Mesodermal cell (in vitro differentiated cells): ENCODE data around the gene TMC4.
"Not testable (repeated sequence)": the region's sequence is repeated elsewhere in the genome, so short reads cannot be mapped to it uniquely, and the experiment has no call there.

Experiments used
- H3K27ac ChIP-seq: 2 replicates; pipeline ENCODE4 v1.7.0; 2013; ENCODE audit warnings: mild to moderate bottlenecking, low read depth, low read length, moderate library complexity; ENCODE audit not compliant: severe bottlenecking
- H3K36me3 ChIP-seq: 2 replicates; pipeline ENCODE4 v1.7.1; 2013; ENCODE audit warnings: mild to moderate bottlenecking, low read length, moderate library complexity; ENCODE audit not compliant: control insufficient read depth, insufficient read depth
- H3K4me1 ChIP-seq: one replicate; pipeline ENCODE4 v1.7.1; 2013; ENCODE audit warnings: mild to moderate bottlenecking, low read length; ENCODE audit not compliant: insufficient read depth, control insufficient read depth, poor library complexity, severe bottlenecking
- H3K4me3 ChIP-seq: 2 replicates; pipeline ENCODE4 v1.7.0; 2013; ENCODE audit warnings: low read length, control low read depth, mild to moderate bottlenecking; ENCODE audit not compliant: insufficient read depth, poor library complexity, severe bottlenecking; ENCODE audit errors: extremely low read depth
- H3K9me3 ChIP-seq: 2 replicates; pipeline ENCODE4 v1.7.1; 2013; ENCODE audit warnings: mild to moderate bottlenecking, low read length, moderate library complexity; ENCODE audit not compliant: control insufficient read depth
- WGBS, 2 experiments: methylation state at CpG; one replicate each; pipeline ENCODE4 v1.1.5; 2013; ENCODE audit warnings: missing lambda C conversion rate in 2 of 2; ENCODE audit not compliant: insufficient coverage in 2 of 2; 5-methylcytosine and 5-hydroxymethylcytosine counted together

TMC4 gene

GRCh38 chr19:54209811-54210494, 37.0 kb upstream of the TMC4 start:
- Histone ChIP-seq H3K9me3 (no peaks in the 10 kb centered on the region), H3K4me1 (peaks cover 11% of the 10 kb centered on the region), H3K27ac (peak overlapping the region; percentile 49), H3K36me3 (peaks cover 44% of the 10 kb centered on the region), H3K4me3 (no peak overlapping the region)
- 90 to 92% methylated on average over 10 of the region's 10 CpGs for WGBS, 2 experiments

GRCh38 chr19:54209058-54209810, 36.3 kb upstream of the TMC4 start:
- 72% methylated on average over 16 to 20 of the region's 24 CpGs for WGBS, 2 experiments
- Histone ChIP-seq H3K36me3 (peaks cover 51% of the 10 kb centered on the region), H3K27ac (peak overlapping the region; percentile 49), H3K4me1 (peaks cover 11% of the 10 kb centered on the region), H3K9me3 (no peaks in the 10 kb centered on the region), H3K4me3 (no peak overlapping the region)

- WGBS, 2 experiments, result 81 to 82% methylated on average over 8 of the region's 8 CpGs
- Histone ChIP-seq H3K9me3 (no peaks in the 10 kb centered on the region), H3K4me3 (no peak overlapping the region), H3K36me3 (peaks cover 56% of the 10 kb centered on the region), H3K27ac (peak overlapping the region; percentile 49), H3K4me1 (peaks cover 12% of the 10 kb centered on the region)
Measured at GRCh38 chr19:54208784-54209057, 35.8 kb upstream of the TMC4 start.

GRCh38 chr19:54207983-54208783, 35.2 kb upstream of the TMC4 start:
- H3K27ac ChIP-seq, result peak overlapping the region; percentile 49
- H3K36me3 ChIP-seq, result peaks cover 61% of the 10 kb centered on the region
- H3K9me3 ChIP-seq, result no peaks in the 10 kb centered on the region
- WGBS, 2 experiments, result 87 to 89% methylated on average over 13 of the region's 18 CpGs
- peaks cover 16% of the 10 kb centered on the region for H3K4me1 ChIP-seq
- H3K4me3 ChIP-seq, result no peak overlapping the region

GRCh38 chr19:54207676-54207982, 34.7 kb upstream of the TMC4 start:
- Histone ChIP-seq H3K4me1 (peaks cover 22% of the 10 kb centered on the region), H3K9me3 (no peaks in the 10 kb centered on the region), H3K27ac (no peak overlapping the region), H3K4me3 (no peak overlapping the region), H3K36me3 (peaks cover 67% of the 10 kb centered on the region)
- 93 to 97% methylated on average over 3 to 4 of the region's 5 CpGs for WGBS, 2 experiments

- not testable (repeated sequence) for H3K9me3 ChIP-seq, H3K27ac ChIP-seq, H3K4me3 ChIP-seq
- peaks cover 26% of the 10 kb centered on the region for H3K4me1 ChIP-seq
- WGBS, 2 experiments, result 98% methylated on average over 8 to 18 of the region's 23 CpGs
- peaks cover 71% of the 10 kb centered on the region for H3K36me3 ChIP-seq
Measured at GRCh38 chr19:54207193-54207592, 34.2 kb upstream of the TMC4 start.

GRCh38 chr19:54206831-54207177, 33.8 kb upstream of the TMC4 start:
- peaks cover 75% of the 10 kb centered on the region for H3K36me3 ChIP-seq
- peaks cover 30% of the 10 kb centered on the region for H3K4me1 ChIP-seq
- 90 to 95% methylated on average over 11 to 12 of the region's 13 CpGs for WGBS, 2 experiments

GRCh38 chr19:54206030-54206830, 33.3 kb upstream of the TMC4 start:
- 96 to 98% methylated on average over 21 of the region's 27 CpGs for WGBS, 2 experiments
- H3K36me3 ChIP-seq, result peaks cover 78% of the 10 kb centered on the region
- no peak overlapping the region for H3K27ac ChIP-seq
- no peaks in the 10 kb centered on the region for H3K9me3 ChIP-seq
- peaks cover 30% of the 10 kb centered on the region for H3K4me1 ChIP-seq
- H3K4me3 ChIP-seq, result no peak overlapping the region

More at GRCh38 chr19:54206831-54207177, 33.8 kb upstream of the TMC4 start:
- H3K9me3 ChIP-seq, result no peaks in the 10 kb centered on the region
- no peak overlapping the region for H3K4me3 ChIP-seq
- H3K27ac ChIP-seq, result no peak overlapping the region

- H3K27ac ChIP-seq, result peak overlapping the region; percentile 29
- WGBS, 2 experiments, result 92 to 94% methylated on average over 3 to 4 of the region's 4 CpGs
- H3K4me3 ChIP-seq, result no peak overlapping the region
- peaks cover 30% of the 10 kb centered on the region for H3K4me1 ChIP-seq
- no peaks in the 10 kb centered on the region for H3K9me3 ChIP-seq
- H3K36me3 ChIP-seq, result peaks cover 77% of the 10 kb centered on the region
Measured at GRCh38 chr19:54204767-54205468, 32.0 kb upstream of the TMC4 start.

- Histone ChIP-seq H3K4me1 (peaks cover 22% of the 10 kb centered on the region), H3K4me3 (peak overlapping the region; percentile 81), H3K27ac (no peak overlapping the region), H3K9me3 (no peaks in the 10 kb centered on the region), H3K36me3 (peaks cover 72% of the 10 kb centered on the region)
- 83 to 87% methylated on average over 9 of the region's 9 CpGs for WGBS, 2 experiments
Measured at GRCh38 chr19:54203151-54203611, 30.2 kb upstream of the TMC4 start.
